Fibroblast of lung (primary cell): ENCODE measurements around the gene PWWP2B.

Experiments
- EZH2 ChIP-seq: IDR thresholded peaks from 2 replicates; pipeline ENCODE4 v1.5.1; 2012; ENCODE audit warnings: low read length, control low read depth, mild to moderate bottlenecking; ENCODE audit errors: missing control alignments
- TF ChIP-seq, protein P1 (sequence below), 2 donors: IDR thresholded peaks in 1 of 2; conservative IDR thresholded peaks in 1 of 2; 1 replicate in 1 of 2; 2 replicates in 1 of 2; pipeline ENCODE4 v1.5.1; 2011 to 2012; ENCODE audit warnings: low read length in 2 of 2, control low read depth in 1 of 2, inconsistent platforms in 1 of 2, low read depth in 1 of 2, mild to moderate bottlenecking in 1 of 2

DNA sequence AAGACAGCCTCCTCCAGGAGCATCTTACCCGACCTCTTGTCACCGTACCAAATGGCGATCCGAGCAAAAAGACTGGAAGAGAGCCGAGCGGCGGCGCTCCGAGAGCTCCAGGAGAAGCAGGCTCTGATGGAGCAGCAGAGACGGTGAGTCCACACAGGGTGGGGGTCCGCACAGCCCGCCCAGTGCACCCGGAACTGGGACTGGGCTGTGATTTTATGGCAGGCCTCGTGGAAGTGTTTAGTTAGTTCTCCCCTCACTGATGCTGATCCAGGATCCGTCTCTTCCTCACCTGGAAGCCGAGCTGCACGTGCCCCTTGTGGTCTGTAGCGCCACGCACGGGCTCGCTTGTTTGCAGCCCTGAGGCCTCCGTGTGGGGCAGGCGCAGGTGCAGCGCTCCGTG lies 45.4 kb upstream of the PWWP2B start:
- TF ChIP-seq, protein P1, sequence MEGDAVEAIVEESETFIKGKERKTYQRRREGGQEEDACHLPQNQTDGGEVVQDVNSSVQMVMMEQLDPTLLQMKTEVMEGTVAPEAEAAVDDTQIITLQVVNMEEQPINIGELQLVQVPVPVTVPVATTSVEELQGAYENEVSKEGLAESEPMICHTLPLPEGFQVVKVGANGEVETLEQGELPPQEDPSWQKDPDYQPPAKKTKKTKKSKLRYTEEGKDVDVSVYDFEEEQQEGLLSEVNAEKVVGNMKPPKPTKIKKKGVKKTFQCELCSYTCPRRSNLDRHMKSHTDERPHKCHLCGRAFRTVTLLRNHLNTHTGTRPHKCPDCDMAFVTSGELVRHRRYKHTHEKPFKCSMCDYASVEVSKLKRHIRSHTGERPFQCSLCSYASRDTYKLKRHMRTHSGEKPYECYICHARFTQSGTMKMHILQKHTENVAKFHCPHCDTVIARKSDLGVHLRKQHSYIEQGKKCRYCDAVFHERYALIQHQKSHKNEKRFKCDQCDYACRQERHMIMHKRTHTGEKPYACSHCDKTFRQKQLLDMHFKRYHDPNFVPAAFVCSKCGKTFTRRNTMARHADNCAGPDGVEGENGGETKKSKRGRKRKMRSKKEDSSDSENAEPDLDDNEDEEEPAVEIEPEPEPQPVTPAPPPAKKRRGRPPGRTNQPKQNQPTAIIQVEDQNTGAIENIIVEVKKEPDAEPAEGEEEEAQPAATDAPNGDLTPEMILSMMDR (conservative IDR thresholded peaks at IDR 0.05 in 1 of 2, IDR thresholded peaks at IDR 0.05 in 1 of 2; ENCODE audit: low read depth in 1 of 2, low read length in 2 of 2), result no peak
- no peak for TF ChIP-seq EZH2
